ENCODE results near the gene CYP2S1. TPM values are rescaled to one million over a fixed set of nuclear protein-coding genes. Genes with fewer than 3 reads are reported as not detected.
"Not testable (repeated sequence)": the region's sequence is repeated elsewhere in the genome, so short reads cannot be mapped to it uniquely, and the experiment has no call there.

CYP2S1 gene
- total RNA-seq, 4 donors from 2014 or later: 0.48 to 1.2 TPM; not detected in 2

DNA sequence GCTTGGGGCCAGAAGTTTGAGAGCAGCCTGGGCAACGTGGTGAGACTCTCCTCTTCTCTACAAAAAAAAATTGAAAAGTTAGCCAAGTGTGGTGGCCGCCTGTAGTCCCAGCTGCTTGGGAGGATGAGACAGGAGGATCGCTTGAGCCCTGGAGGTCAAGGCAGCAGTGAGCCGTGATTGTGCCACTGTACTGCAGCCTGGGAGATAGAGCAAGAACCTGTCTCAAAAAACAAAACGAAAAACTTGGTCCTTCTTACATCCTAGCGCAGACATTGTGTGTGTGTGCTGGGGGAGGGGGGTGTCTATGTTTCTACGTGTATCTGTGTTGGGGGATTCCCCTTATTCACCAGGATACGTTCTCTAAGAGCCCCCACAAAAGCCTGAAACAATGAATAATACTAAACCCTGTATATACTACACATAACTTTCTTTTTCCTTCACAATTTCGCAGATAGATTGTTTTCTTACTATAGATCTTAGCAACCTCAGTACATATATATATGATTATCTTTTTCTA is 33.9 kb downstream of the CYP2S1 start:
- H3K36me3 ChIP-seq: no peaks in the 10 kb centered on the region
- peak overlapping the region; percentile 21 to 43 for H3K4me3 ChIP-seq
- H3K27ac ChIP-seq: peak overlapping the region; percentile 91 to 93
- DNase-seq: no peak
- H3K4me1 ChIP-seq: peaks cover 0 to 5% of the 10 kb centered on the region in 2 donors
- no peaks in the 10 kb centered on the region for H3K9me3 ChIP-seq
- intact Hi-C loops (cut with DNase I; ENCODE audit: low total_unique reads): no loop called here
- TF ChIP-seq POLR2A (IDR thresholded peaks at IDR 0.05): no peak
- TF ChIP-seq, protein P1, sequence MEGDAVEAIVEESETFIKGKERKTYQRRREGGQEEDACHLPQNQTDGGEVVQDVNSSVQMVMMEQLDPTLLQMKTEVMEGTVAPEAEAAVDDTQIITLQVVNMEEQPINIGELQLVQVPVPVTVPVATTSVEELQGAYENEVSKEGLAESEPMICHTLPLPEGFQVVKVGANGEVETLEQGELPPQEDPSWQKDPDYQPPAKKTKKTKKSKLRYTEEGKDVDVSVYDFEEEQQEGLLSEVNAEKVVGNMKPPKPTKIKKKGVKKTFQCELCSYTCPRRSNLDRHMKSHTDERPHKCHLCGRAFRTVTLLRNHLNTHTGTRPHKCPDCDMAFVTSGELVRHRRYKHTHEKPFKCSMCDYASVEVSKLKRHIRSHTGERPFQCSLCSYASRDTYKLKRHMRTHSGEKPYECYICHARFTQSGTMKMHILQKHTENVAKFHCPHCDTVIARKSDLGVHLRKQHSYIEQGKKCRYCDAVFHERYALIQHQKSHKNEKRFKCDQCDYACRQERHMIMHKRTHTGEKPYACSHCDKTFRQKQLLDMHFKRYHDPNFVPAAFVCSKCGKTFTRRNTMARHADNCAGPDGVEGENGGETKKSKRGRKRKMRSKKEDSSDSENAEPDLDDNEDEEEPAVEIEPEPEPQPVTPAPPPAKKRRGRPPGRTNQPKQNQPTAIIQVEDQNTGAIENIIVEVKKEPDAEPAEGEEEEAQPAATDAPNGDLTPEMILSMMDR (IDR thresholded peaks at IDR 0.05): no peak
- no peaks in the 10 kb centered on the region for H3K27me3 ChIP-seq

DNA sequence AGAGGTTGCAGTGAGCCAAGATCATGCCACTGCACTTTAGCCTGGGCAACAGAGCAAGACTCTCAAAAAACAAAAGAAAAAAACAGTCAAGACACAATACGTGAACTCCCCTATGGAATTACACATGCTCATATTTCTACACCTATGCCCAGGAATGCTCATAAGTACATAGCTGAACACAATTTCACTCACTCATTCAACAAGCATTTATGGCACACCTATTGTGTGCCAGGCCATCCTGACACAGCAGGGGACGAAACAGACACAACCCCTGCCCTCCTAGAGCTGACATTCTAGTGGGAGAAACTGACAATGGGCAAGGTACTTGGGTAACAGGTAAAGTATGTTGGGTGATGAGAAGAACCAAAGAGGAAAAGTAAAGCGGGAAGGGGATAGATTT is 35.5 kb downstream of the CYP2S1 start:
- no peaks in the 10 kb centered on the region for H3K9me3 ChIP-seq
- intact Hi-C loops (cut with DNase I; ENCODE audit: low total_unique reads): no loop called here
- H3K36me3 ChIP-seq: no peaks in the 10 kb centered on the region
- H3K4me3 ChIP-seq: no peak overlapping the region
- H3K27ac ChIP-seq: no peak overlapping the region
- no peak for DNase-seq
- H3K27me3 ChIP-seq: no peaks in the 10 kb centered on the region
- peaks cover 0 to 5% of the 10 kb centered on the region in 2 donors for H3K4me1 ChIP-seq
- no peak for TF ChIP-seq POLR2A (IDR thresholded peaks at IDR 0.05)
- TF ChIP-seq, protein P1 (IDR thresholded peaks at IDR 0.05): no peak

DNA sequence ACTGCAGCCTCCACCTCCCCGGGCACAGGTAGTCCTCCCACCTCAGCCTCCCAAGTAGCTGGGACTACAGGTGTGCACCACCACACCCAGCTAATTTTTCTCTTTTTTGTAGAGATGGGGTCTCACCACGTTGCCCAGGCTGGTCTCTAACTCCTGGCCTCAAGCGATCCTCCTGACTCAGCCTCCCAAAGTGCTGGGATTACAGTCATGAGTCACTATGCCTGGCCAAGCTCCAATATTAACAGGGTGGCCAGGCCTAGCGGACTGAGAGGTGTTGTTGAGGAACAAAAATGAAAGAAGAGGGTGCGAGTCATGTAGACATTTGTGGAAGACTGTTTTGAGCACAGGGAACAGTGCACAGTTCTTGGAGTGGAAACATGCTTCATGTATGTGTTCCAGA is 36.3 kb downstream of the CYP2S1 start:
- H3K36me3 ChIP-seq; H3K4me3 ChIP-seq; DNase-seq; H3K4me1 ChIP-seq; H3K9me3 ChIP-seq; intact Hi-C loops (cut with DNase I; ENCODE audit: low total_unique reads); H3K27me3 ChIP-seq: not testable (repeated sequence)
- peak overlapping the region in 1 of 2 donors; percentile 34 for H3K27ac ChIP-seq

DNA sequence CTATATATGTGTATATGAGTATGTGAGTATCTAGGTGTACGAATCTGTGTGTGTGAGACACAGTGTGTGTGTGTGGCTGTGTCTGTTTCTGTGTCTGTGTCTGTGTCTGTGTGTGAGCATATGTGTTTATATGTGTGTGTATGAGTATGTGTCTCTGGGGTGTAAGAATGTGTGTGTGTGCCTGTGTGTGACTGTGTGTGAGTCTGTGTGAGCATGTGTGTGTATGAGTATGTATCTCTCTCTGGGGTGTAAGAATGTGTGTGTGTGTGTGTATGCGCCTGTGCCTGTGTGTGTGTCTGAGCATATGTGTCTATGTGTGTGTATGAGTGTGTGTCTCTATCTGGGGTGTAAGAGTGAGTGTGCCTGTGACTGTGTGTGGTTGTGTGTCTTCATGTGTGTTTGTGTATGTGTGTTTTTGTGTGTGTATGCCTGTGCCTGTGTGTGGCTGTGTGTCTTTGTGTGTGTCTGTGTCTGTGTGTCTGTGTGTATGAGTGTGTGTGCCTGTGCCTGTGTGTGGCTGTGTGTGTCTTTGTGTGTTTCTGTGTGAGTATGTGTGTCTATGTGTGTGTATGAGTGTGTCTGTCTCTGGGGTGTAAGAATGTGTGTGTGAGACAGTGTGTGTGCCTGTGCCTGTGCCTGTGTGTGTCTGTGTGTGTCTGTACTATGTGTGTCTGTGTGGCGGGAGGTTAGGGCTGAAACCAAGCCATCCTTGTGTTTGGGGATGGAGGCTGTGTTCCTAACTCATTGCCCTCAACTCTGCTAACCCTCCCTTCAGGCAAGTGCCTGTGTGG is 37.2 kb downstream of the CYP2S1 start:
- intact Hi-C loops (cut with DNase I; ENCODE audit: low total_unique reads): no loop called here
- Histone ChIP-seq H3K27ac (no peak overlapping the region), H3K4me3 (no peak overlapping the region), H3K36me3 (no peaks in the 10 kb centered on the region), H3K4me1 (peaks cover 0 to 2% of the 10 kb centered on the region in 2 donors), H3K9me3 (no peaks in the 10 kb centered on the region), H3K27me3 (no peaks in the 10 kb centered on the region)
- no peak for TF ChIP-seq POLR2A (IDR thresholded peaks at IDR 0.05)
- TF ChIP-seq, protein P1 (IDR thresholded peaks at IDR 0.05): no peak
- no peak for DNase-seq

DNA sequence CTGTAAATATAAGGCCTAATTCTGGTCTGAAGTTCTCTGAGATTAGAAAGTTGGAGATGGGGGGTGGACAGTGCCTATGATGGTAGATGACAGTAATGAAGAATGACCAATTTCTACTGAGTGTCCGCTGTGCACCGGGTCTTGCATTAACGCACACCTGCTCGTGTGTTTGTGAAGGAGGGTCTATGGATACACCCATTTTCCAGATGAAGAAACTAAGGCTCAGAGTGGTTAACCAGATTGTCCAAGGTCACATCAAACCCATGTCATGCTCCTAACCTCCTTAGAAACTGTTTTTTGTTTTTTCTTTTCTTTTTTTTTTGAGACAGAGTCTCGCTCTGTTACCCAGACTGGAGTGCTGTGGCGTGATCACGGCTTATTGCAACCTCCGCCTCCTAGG is 39.7 kb downstream of the CYP2S1 start:
- Histone ChIP-seq H3K36me3 (no peaks in the 10 kb centered on the region), H3K27ac (no peak overlapping the region), H3K4me1 (no peaks in the 10 kb centered on the region), H3K4me3 (no peak overlapping the region), H3K9me3 (no peaks in the 10 kb centered on the region), H3K27me3 (no peaks in the 10 kb centered on the region)
- intact Hi-C loops (cut with DNase I; ENCODE audit: low total_unique reads): no loop called here
- TF ChIP-seq POLR2A (IDR thresholded peaks at IDR 0.05): no peak
- TF ChIP-seq, protein P1 (IDR thresholded peaks at IDR 0.05): no peak
- no peak for DNase-seq
